A549 (cell line): Measurements from ENCODE around the gene SCUBE1. TPM values are rescaled to one million over a fixed set of nuclear protein-coding genes. Genes with fewer than 3 reads are reported as not detected.

Experiments used
- ATAC-seq, 2 experiments: fragments of 200-7000 bp in 1 of 2; fragments of >200 bp in 1 of 2; cut with Nextera tagmentation in 1 of 2; cut with Tn5 transposase in 1 of 2; 3 replicates each; pipeline versions ENCODE4 v1.8.0 to v1.9.1; 2018 to 2020; ENCODE audit warnings: mild to moderate bottlenecking in 1 of 2, moderate library complexity in 1 of 2
- CTCF ChIA-PET: fragments of 300-600 bp; sonication (Branson Sonifier 250); formaldehyde crosslinking; extraction: SDS; loops from one replicate; lab custom pipeline; 2021; ENCODE audit warnings: antibody characterized with exemption, inconsistent platforms; lab: Yijun Ruan, JAX
- POLR2A ChIA-PET: fragments of 350-600 bp; formaldehyde crosslinking; extraction: SDS; loops from one replicate; lab custom pipeline; 2021; ENCODE audit warnings: antibody characterized with exemption, inconsistent platforms; lab: Yijun Ruan, JAX
- DNase-seq, 2 experiments: peaks; one replicate each; pipeline versions ENCODE4 v3.0.0 to v3.0.0-alpha.2; 2011 to 2016; ENCODE audit warnings: low read depth in 1 of 2, low spot score in 1 of 2
- FAIRE-seq: peaks from 2 replicates; lab custom pipeline; 2011; peaks lifted over from hg19 to GRCh38; lab: Jason Lieb, UNC
- H3K27ac ChIP-seq, 2 experiments: fragments of >200 bp; sonication (Bioruptor Twin); formaldehyde crosslinking; 3 replicates each; pipeline ENCODE4 v1.5.1; 2016 to 2017
- H3K4me1 ChIP-seq: fragments of >200 bp; sonication (Bioruptor Twin); formaldehyde crosslinking; 3 replicates; pipeline ENCODE4 v1.6.1; 2016
- H3K4me2 ChIP-seq: fragments of >200 bp; sonication (Bioruptor Twin); formaldehyde crosslinking; 3 replicates; pipeline ENCODE4 v1.6.1; 2016
- H3K4me3 ChIP-seq: fragments of >200 bp; sonication (Bioruptor Twin); formaldehyde crosslinking; 3 replicates; pipeline ENCODE4 v1.5.1; 2016
- H3K9me3 ChIP-seq: fragments of >200 bp; sonication (Bioruptor Twin); formaldehyde crosslinking; 3 replicates; pipeline ENCODE4 v1.6.1; 2016
- BCL3 ChIP-seq: fragments of >200 bp; sonication (Bioruptor Twin); formaldehyde crosslinking; IDR thresholded peaks from 3 replicates; pipeline ENCODE4 v1.6.1; 2016
- CHD4 ChIP-seq: fragments of 200-600 bp; sonication (generic); IDR thresholded peaks from 2 replicates; pipeline ENCODE4 v1.6.1; 2016; ENCODE audit warnings: antibody characterized with exemption, mild to moderate bottlenecking, borderline replicate concordance
- EHMT2 ChIP-seq: fragments of 200-600 bp; sonication (generic); IDR thresholded peaks from 2 replicates; pipeline ENCODE4 v1.6.1; 2016; ENCODE audit warnings: antibody characterized with exemption, low read depth, mild to moderate bottlenecking, moderate library complexity
- ELK1 ChIP-seq: fragments of 150-350 bp; IDR thresholded peaks from 2 replicates; pipeline ENCODE4 v1.6.1; 2014; ENCODE audit warnings: low read depth, mild to moderate bottlenecking, low read length
- EP300 ChIP-seq, 2 experiments: fragments of >200 bp; sonication (Bioruptor Twin); formaldehyde crosslinking; IDR thresholded peaks; 2 replicates in 1 of 2; 3 replicates in 1 of 2; pipeline ENCODE4 v1.6.1; 2016 to 2017
- FOSL2 ChIP-seq, 2 experiments: fragments of 450-650 bp in 1 of 2; fragments of >200 bp in 1 of 2; sonication (Bioruptor Twin) in 1 of 2; formaldehyde crosslinking; IDR thresholded peaks; 2 replicates each; pipeline versions ENCODE4 v1.5.0 to v1.6.1; 2016 to 2020; ENCODE audit warnings: mild to moderate bottlenecking in 1 of 2, moderate library complexity in 1 of 2
- FOXS1 ChIP-seq: fragments of 250-450 bp; sonication (Bioruptor Pico); IDR thresholded peaks from 2 replicates; pipeline ENCODE4 v1.5.0; 2020; ENCODE audit warnings: mild to moderate bottlenecking, moderate library complexity
- HMGXB4 ChIP-seq: fragments of 250-450 bp; sonication (Bioruptor Pico); IDR thresholded peaks from 2 replicates; pipeline ENCODE4 v1.5.0; 2021; ENCODE audit warnings: mild to moderate bottlenecking, moderate library complexity, borderline replicate concordance
- HOXA7 ChIP-seq: fragments of 250-450 bp; sonication (Bioruptor Pico); IDR thresholded peaks from 2 replicates; pipeline ENCODE4 v1.5.0; 2020; ENCODE audit warnings: mild to moderate bottlenecking, moderate library complexity
- HOXB13 ChIP-seq: fragments of 250-450 bp; sonication (Bioruptor Pico); IDR thresholded peaks from 2 replicates; pipeline ENCODE4 v1.5.0; 2020; ENCODE audit warnings: low read depth, mild to moderate bottlenecking, moderate library complexity
- JUN ChIP-seq, 2 experiments: fragments of >200 bp; sonication (Bioruptor Twin); formaldehyde crosslinking; IDR thresholded peaks; 2 replicates in 1 of 2; 3 replicates in 1 of 2; pipeline ENCODE4 v1.6.1; 2016 to 2017
- JUNB ChIP-seq: fragments of >200 bp; sonication (Bioruptor Twin); formaldehyde crosslinking; IDR thresholded peaks from 2 replicates; pipeline ENCODE4 v1.6.1; 2016
- KDM5A ChIP-seq: fragments of 200-600 bp; sonication (generic); IDR thresholded peaks from 2 replicates; pipeline ENCODE4 v1.6.1; 2016; ENCODE audit warnings: antibody characterized with exemption, mild to moderate bottlenecking
- MAZ ChIP-seq: fragments of 150-350 bp; IDR thresholded peaks from 2 replicates; pipeline ENCODE4 v1.6.1; 2014; ENCODE audit warnings: antibody characterized with exemption, low read depth, low read length, borderline replicate concordance
- NPAS2 ChIP-seq: fragments of 250-450 bp; sonication (Bioruptor Pico); IDR thresholded peaks from 2 replicates; pipeline ENCODE4 v1.8.0; 2022; ENCODE audit warnings: mild to moderate bottlenecking, moderate library complexity, borderline replicate concordance
- NR3C1 ChIP-seq: fragments of >200 bp; sonication (Bioruptor Twin); formaldehyde crosslinking; IDR thresholded peaks from 3 replicates; pipeline ENCODE4 v1.6.1; 2017
- PHF8 ChIP-seq: fragments of 200-600 bp; sonication (generic); IDR thresholded peaks from 2 replicates; pipeline ENCODE4 v1.6.1; 2016; ENCODE audit warnings: low read depth, mild to moderate bottlenecking, antibody characterized with exemption, moderate library complexity, borderline replicate concordance
- POLR2A ChIP-seq: IDR thresholded peaks from 2 replicates; pipeline ENCODE4 v1.6.1; 2012; ENCODE audit warnings: mild to moderate bottlenecking, low read length
- POLR2AphosphoS2 ChIP-seq: conservative IDR thresholded peaks from 2 replicates; pipeline ENCODE4 v1.6.1; 2012; ENCODE audit warnings: low read length, improper control_type of control experiment, inconsistent platforms
- RAD21 ChIP-seq, 2 experiments: fragments of >200 bp in 1 of 2; sonication (Bioruptor Twin) in 1 of 2; formaldehyde crosslinking in 1 of 2; IDR thresholded peaks in 1 of 2; conservative IDR thresholded peaks in 1 of 2; 2 replicates in 1 of 2; 3 replicates in 1 of 2; pipeline ENCODE4 v1.6.1; 2012 to 2018; ENCODE audit warnings: inconsistent platforms in 1 of 2
- RARB ChIP-seq: fragments of 250-450 bp; sonication (Bioruptor Pico); IDR thresholded peaks from 2 replicates; pipeline ENCODE4 v1.8.0; 2021; ENCODE audit warnings: mild to moderate bottlenecking, moderate library complexity
- REST ChIP-seq: fragments of 200-600 bp; sonication (generic); IDR thresholded peaks from 2 replicates; pipeline ENCODE4 v1.6.1; 2016; ENCODE audit warnings: antibody characterized with exemption, mild to moderate bottlenecking, moderate library complexity
- RFX5 ChIP-seq: fragments of 450-650 bp; IDR thresholded peaks from 2 replicates; pipeline ENCODE4 v1.7.1; 2014; ENCODE audit warnings: antibody characterized with exemption, mild to moderate bottlenecking, moderate library complexity
- SMC3 ChIP-seq: fragments of >200 bp; sonication (Bioruptor Twin); formaldehyde crosslinking; IDR thresholded peaks from 3 replicates; pipeline ENCODE4 v1.6.1; 2018; ENCODE audit warnings: inconsistent platforms
- TFCP2L1 ChIP-seq: fragments of 250-450 bp; sonication (Bioruptor Pico); IDR thresholded peaks from 2 replicates; pipeline ENCODE4 v1.5.0; 2021; ENCODE audit warnings: mild to moderate bottlenecking
- USF2 ChIP-seq: fragments of 450-650 bp; IDR thresholded peaks from 2 replicates; pipeline ENCODE4 v1.6.1; 2014; ENCODE audit warnings: antibody characterized with exemption
- ZNF302 ChIP-seq: fragments of 250-450 bp; sonication (Bioruptor Pico); IDR thresholded peaks from 2 replicates; pipeline ENCODE4 v1.9.0; 2021; ENCODE audit warnings: inconsistent platforms, mild to moderate bottlenecking, moderate library complexity
- WGBS: methylation state at CpG from one replicate; pipeline ENCODE4 v1.1.6; 2017; ENCODE audit errors: missing lambda C conversion rate; 5-methylcytosine and 5-hydroxymethylcytosine counted together
- polyA plus RNA-seq, 4 experiments: library from polyadenylated mRNA; depleted of rRNA in 3 of 4; stranded (reverse); fragments of >200 nt; fragmentation: RNase III in 1 of 4; extraction: RNeasy Plus Mini Kit Qiagen cat#74134 plus additional on column Dnase treatment in 1 of 4; gene quantifications; 2 replicates in 3 of 4; 3 replicates in 1 of 4; pipeline ENCODE4 v1.2.3, GENCODE V29; 2011 to 2017

The SCUBE1 gene
- polyA plus RNA-seq, 2 of the 4 experiments (the other 2 are of a cell fraction) = 0.01 to 0.12 TPM

GRCh38 chr22:43225609-43226008 lies 117.6 kb downstream of the SCUBE1 start:
- H3K27ac ChIP-seq = no peak overlapping the region
- no peak for DNase-seq
- FAIRE-seq = no peak
- ATAC-seq = no peak
- no peaks in the 10 kb centered on the region for H3K4me1 ChIP-seq
- H3K4me3 ChIP-seq = no peak overlapping the region
- H3K9me3 ChIP-seq = no peaks in the 10 kb centered on the region
- ChIA-PET CTCF (interaction anchor here (0.9 kb wide), 1 partner anchor 601 kb away, joined by 3 read pairs; no protein-coding TSS in a partner anchor), POLR2A (no interaction called here)
- no peak overlapping the region for H3K4me2 ChIP-seq
- TF ChIP-seq JUNB = no peak
- TF ChIP-seq HOXB13 (CRISPR knock-in tag) = no peak
- TF ChIP-seq ZNF302 (CRISPR knock-in tag) = no peak
- TF ChIP-seq HMGXB4 = no peak
- TF ChIP-seq MAZ = no peak
- no peak for TF ChIP-seq RARB (CRISPR knock-in tag)
- TF ChIP-seq FOSL2 (IDR thresholded peaks at IDR 0.05) = no peak
- no peak for TF ChIP-seq FOSL2 (CRISPR knock-in tag; IDR thresholded peaks at IDR 0.05)
- no peak for TF ChIP-seq CHD4
- no peak for TF ChIP-seq REST
- no peak for TF ChIP-seq KDM5A
- no peak for TF ChIP-seq HOXA7 (CRISPR knock-in tag)
- TF ChIP-seq POLR2A = no peak
- TF ChIP-seq RFX5 = no peak
- no peak for TF ChIP-seq EHMT2
- no peak for TF ChIP-seq JUN (IDR thresholded peaks at IDR 0.05)
- 84% methylated on average over 8 of the region's 8 CpGs for WGBS

GRCh38 chr22:43222987-43223386 lies 120.2 kb downstream of the SCUBE1 start:
- ATAC-seq (no peak), DNase-seq (no peak), FAIRE-seq (no peak)
- no peaks in the 10 kb centered on the region for H3K4me1 ChIP-seq
- 84% methylated on average over 13 of the region's 13 CpGs for WGBS
- no peak overlapping the region for H3K4me2 ChIP-seq
- TF ChIP-seq NPAS2 (CRISPR knock-in tag) (no peak), USF2 (no peak), EP300 (IDR thresholded peaks at IDR 0.05) (no peak), RAD21 (conservative IDR thresholded peaks at IDR 0.05 in 1 of 2, IDR thresholded peaks at IDR 0.05 in 1 of 2) (no peak), MAZ (no peak), RFX5 (no peak), SMC3 (no peak), ELK1 (no peak), EHMT2 (no peak), TFCP2L1 (CRISPR knock-in tag) (no peak), POLR2AphosphoS2 (no peak), JUNB (no peak), BCL3 (no peak), NR3C1 (no peak), FOXS1 (CRISPR knock-in tag) (no peak), HOXA7 (CRISPR knock-in tag) (no peak), PHF8 (no peak)
- TF ChIP-seq, all 56 proteins: peak for 0
- Histone ChIP-seq H3K27ac (no peak overlapping the region), H3K4me3 (no peak overlapping the region), H3K9me3 (no peaks in the 10 kb centered on the region)
- POLR2A ChIA-PET = no interaction called here
- CTCF ChIA-PET = interaction anchor here (0.6 to 3.4 kb wide), 3 partner anchors 9 to 444 kb away, joined by 3 to 21 read pairs (median 3); no protein-coding TSS in a partner anchor
